ENCODE measurements around the gene PC.

Gene PC

DNA sequence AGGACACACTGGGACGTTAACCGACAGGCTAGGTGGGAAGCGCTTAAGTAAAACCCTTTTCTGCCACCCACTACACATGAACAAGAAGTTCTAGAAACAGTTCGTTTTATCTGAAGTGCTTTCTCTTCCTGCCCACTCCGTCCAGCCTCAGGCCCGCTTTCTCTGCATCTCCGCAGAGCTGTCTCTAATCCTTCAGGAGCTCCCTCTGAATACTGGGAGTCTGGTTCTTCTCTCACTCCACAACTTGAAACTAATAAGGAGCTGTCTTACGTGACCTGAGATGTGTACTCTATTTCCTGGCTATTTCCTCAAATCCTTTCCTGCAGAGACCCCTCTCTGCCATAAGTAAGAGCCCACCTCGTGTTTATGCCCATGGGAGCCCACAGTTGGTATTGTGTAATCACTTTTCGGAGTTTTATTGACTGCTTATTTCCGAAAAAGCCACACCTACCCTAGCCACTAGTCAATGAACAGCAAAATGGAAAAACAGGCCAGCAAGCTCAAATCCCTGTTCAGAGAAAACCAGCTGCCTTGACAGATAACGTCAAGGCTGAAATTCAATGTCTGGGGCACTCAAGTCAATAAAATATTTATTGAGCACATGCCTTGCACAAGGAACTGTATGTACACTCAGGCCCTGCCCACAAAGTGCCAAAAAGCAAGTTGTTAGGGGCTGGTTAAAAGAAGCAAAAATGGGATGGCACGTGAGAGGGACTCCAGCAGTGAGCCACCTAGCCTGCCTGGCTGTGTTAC is 4.9 kb downstream of the PC start:
- no peak for FAIRE-seq

DNA sequence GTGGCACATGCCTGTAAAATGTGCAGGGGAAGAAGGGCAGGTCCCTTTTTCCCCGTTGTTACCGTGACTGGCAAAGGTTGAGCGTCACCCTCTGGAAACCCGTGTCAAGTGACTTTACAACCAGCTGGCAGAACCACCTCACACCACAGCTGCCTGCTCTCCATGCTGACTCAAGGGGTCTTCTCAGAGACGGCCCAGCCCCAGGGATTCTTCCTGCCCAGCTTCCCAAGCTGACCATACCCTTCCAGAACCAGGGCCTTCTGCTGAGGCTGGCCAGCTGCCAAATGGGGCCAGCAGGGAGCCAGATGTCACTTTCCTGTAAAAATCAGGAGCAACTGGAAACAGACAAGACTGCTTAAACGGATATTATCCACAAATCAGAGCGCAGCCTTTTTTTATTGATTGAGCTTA is 6.3 kb downstream of the PC start:
- DNase-seq (ENCODE audit: low spot score) (no peak), FAIRE-seq (no peak)

More for the DNA sequence above, 4.9 kb downstream of the PC start:
- DNase-seq (ENCODE audit: low spot score): no peak

DNA sequence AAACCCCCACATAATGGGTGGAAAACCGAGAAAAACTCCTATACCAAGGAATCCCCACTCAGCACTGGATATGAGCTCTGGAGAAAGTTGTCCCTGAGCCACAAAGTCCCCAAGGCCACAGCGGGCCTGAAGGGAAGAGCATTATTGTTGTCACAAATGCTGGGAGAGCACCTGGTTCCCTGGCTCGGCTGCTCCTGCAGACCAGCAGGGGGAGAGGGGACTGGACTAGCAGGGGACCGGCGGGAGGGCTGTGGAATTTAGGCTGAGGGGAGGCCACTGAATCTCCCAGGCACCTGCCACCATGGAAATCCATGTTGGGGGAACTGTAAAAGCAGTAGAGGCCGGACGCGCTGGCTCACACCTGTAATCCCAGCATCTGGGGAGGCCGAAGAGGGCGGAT is 7.0 kb downstream of the PC start:
- FAIRE-seq (no peak), DNase-seq (ENCODE audit: low spot score) (no peak)

DNA sequence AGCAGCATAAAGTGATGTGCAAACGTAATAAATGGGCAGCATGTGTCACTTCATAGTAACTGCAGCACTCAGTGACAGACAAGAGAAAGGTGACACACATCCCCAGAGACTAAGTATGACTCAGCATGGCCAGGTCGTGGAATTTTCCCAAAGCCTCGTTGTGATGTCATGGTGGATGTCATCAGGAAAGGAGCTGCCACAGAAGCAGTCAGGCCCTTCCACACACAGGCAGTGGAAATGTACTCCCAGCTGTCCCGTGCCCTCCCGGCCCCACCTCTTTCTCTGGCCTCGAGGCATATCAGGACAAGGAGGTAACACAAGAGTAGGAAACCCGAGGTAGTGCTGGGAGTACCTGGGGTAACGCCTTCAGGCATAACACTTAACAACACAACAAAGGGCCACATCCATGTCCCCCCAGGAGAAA is 8.1 kb downstream of the PC start:
- peak; percentile 79 for DNase-seq (ENCODE audit: low spot score)
- peak; percentile 30 for FAIRE-seq

DNA sequence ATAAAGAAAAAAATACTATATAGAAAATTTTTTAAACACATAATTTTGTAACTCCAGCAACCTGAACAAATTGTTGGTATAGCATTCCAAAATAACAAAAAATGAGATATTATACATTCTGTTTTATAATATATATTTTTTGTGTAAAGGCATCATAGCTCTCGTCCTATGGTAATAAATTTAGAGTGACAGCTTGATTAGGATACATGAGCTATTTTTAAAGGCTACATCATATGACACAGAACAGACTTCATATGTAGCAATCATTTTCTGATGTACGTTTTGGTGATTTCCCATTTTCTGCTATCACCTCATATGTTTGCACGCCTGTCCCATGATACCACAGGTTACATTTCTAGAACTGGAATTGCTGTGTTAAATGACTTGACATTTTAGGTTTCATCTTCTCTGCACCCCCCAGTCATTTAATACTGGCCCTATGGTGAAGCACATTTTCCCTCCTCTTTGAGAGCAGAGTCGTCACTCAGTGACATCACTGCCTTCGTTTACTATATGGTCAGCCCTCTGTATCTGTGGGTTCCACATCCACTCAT is 19.5 kb downstream of the PC start:
- FAIRE-seq: no peak
- DNase-seq (ENCODE audit: low spot score): no peak

DNA sequence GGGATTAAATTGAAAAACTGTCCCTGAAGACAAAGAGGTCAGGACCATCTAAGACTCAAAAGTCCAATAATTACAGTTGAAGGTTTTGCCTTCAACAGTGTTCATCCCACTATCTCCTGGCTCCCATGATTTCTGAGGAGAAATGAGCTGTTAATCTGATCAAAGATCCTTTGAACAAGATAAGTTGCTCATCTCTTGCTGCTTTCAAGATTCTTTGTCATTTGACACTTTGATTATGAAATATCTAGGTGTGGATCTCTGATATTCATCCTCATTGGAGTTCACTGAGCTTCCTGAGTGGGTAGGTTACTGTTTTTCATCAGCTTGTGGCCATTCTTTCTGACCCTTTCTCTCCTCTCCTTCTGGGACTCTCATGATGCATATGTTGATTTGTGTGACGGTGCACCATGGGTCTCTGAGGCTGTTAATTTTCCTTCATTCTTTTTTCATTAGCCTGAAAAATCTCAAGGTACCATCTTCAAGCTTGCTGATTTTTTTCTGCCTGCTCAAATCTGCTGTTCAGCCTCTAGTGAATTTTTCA is 20.9 kb downstream of the PC start:
- no peak for FAIRE-seq

DNA sequence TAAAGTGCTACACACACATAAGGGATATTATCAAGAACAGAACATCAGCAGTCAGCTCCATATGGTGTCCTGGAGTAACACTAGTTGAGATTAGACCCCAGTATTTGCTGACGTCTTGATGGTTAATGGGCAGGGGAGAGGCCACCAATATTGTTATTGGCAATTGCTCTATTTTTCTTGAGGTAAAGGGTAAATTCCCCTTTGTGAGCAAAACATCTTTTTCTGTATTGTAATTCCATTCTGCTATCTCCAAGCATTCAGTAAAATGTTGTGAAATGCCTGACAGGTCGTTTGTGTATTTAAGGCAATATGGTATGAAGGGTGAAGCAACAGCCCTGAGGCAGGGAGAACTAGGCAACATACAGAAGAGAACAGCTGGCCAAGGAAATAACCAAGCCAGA is 21.9 kb downstream of the PC start:
- FAIRE-seq: no peak

More for the DNA sequence above, 20.9 kb downstream of the PC start:
- DNase-seq (ENCODE audit: low spot score): no peak

DNA sequence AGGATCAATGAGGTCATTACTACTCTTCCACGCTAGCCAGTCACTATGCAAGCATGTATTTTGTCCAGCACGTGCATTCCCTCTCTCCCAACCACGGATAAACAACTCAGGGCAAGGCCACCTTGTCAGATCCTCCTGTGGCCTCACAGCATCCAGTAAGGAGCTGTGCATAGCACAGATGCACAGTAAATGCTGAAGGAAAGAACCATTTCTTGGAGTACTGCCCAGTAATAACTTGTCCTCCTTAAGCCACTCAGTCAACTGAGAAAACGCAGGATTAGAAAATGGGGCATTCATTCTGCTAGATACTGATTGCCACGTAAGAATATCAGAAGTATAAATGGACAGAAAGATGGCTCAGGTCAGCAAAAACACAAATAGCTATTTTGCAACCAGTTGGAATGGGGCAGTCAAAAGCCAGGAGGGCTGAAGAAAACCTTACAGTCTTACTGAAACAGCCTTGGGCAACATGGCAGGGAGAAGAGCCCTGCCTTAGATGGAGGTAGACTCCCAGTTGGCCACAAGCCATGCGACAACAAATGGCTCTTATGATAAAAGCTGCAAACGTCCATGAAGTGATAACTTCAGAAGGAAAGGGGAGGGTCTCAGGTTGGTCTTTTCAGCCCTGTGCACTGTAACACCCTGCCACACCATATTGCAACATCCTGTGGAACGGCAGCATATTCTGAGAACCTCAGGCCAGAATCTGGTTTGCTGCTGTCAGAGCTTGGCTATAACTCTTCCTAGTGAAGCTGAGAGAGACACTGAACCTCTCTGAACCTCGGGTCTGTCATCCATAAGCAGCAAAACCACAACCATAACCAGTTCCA is 23.0 kb downstream of the PC start:
- DNase-seq (ENCODE audit: low spot score): no peak
- FAIRE-seq: no peak

More for the DNA sequence above, 21.9 kb downstream of the PC start:
- DNase-seq (ENCODE audit: low spot score): no peak

DNA sequence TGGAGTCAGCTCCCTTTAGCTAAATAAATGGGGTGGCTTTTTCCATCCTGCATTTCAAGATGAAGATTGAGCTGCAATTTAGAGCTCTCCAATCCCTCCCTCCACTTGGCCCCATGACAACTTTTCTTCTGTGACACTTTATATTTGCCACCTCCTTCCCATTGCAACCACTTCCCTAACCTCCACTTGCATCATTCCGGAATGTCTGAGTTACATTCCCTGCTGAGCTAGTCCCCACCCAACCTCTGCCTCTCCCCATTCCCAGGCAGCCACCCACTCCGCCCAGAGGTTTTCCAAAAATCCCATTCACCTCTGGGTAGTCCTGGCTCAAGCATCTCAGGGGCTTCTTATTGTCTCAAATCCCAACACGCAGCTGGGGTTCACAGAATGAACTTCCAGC is 24.7 kb downstream of the PC start:
- DNase-seq (ENCODE audit: low spot score) (peak; percentile 26), FAIRE-seq (no peak)

DNA sequence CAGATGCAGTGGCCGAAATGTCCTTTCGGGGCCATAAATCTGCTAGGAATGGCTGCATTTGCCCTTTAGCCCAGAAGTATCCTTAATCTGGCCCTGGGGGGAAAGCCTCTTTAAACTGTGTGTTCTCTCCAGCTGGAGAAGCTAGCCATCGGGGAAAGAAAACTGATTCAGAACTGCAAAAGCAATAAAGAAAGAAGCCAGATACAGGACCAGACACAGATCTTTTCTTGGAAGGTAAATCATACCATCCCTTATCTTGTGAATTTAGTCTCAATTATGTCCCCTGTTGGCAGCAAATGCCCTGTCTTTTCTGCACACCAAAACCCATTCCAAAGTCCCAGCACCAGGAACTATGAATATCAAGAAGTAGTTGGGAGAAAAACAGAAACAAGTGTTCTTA is 25.6 kb downstream of the PC start:
- DNase-seq (ENCODE audit: low spot score) (no peak), FAIRE-seq (no peak)

DNA sequence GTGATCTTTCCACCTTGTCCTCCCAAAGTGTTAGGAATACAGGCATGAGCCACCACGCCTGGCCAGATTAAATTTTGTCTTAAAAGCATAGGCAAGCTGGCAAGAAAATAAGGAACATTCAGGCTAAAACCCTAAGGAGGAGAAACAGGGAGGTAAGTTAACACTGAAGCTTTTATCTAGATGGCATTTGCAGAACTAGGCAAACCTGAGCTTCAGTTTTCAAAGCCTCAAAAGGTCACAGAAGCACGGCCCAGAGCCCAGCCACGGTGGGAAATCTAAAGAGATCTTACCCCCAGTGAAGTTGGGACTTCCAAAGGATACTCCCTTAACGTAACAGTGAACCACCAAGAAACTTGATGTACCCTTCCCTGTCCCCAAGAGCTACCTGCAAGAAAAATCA is 28.4 kb downstream of the PC start:
- no peak for FAIRE-seq

DNA sequence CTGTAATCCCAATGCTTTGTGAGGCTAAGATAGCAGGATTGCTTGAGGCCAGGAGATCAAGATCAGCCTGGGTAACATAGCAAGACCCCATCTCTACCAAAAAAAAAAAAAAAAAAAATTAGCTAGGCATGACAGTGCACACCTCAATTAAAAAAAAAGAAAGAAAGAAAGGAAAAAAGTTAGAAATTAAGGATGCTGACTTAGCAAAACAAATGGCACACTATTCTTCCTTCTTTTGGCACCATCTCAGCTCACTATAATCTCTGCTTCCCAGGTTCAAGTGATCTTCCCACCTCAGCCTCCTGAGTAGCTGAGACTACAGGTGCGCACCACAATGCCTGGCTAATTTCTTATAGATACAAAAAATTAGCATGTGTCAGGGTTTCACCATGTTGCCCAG is 33.9 kb downstream of the PC start:
- no peak for DNase-seq (ENCODE audit: low spot score)
- no peak for FAIRE-seq

More for the DNA sequence above, 28.4 kb downstream of the PC start:
- DNase-seq (ENCODE audit: low spot score): no peak

DNA sequence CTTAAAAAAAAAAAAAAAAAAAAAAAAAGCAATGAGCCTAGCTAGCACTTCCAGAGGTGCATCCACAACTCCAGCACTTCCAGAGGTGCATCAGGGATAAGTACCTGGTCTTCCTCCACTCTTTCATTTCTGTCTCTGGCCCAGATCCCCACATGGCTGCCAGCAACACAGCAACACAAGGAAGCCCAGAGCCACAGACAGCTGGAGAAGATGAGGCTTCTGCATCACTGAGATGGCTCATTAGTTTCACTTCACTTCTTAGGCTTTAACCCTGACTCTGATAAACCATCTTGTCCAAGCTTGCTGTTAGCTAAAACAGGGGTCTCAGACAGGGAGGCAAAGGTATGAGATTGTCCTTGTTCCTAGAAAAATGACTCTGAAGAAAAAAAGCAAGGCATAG is 35.6 kb downstream of the PC start:
- DNase-seq (ENCODE audit: low spot score) (no peak), FAIRE-seq (no peak)

DNA sequence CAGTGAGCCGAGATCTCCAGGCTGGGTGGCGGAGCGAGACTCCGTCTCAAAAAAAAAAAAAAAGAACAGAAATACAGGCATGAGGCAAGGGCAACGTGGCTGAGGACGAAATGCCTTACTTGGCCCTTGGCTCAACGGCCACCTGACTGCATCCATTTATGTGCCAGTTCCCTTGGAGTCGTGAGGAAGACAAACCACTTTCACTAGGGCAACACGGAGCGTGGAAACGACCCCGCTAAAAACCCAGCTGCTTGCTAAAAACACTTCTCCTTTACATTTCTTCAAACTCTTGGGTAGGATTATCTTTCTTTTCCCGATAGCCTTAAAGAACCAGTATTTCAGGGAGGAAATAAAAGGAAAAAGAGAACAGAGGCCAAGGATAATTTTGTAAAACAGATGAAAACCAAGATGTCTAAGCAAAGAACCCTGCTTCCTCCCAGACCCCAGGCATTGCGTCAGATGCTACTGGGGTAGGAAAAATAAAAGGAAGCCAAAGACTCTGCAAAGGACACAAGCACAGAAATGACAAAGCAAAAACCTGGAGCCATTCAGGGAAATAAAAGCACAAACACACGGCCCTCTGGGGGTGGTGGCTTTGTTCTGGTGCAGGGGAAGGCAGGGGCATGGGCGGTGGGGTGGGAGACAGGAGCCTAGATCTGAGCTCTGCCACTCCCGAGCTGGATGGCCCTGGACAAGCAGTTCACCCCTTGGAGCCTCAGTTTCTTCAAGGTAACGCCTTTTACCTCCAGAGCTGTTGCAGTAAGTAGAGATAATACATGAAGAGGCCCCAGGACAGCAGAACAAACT is 37.0 kb downstream of the PC start:
- no peak for DNase-seq (ENCODE audit: low spot score)
- FAIRE-seq: no peak

DNA sequence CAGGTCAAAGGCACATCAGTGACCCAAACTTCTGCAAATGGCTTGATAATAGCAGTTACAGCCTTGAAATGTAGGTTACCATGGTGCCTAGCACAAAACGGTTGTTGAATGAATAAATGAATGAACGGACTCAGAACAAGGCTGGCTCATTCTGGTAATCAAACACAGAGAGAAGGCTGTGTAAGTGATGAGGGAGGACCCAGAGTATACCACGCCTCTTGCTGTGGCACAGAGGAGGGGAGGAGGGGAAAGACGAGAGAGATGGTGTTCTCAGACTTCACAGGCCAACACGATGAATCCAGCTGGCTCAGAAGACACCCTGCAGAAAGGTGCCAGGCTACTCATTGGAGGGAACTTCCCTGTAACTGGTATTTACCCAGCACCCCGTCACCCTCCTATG is 38.3 kb downstream of the PC start:
- DNase-seq (ENCODE audit: low spot score) (no peak), FAIRE-seq (no peak)

DNA sequence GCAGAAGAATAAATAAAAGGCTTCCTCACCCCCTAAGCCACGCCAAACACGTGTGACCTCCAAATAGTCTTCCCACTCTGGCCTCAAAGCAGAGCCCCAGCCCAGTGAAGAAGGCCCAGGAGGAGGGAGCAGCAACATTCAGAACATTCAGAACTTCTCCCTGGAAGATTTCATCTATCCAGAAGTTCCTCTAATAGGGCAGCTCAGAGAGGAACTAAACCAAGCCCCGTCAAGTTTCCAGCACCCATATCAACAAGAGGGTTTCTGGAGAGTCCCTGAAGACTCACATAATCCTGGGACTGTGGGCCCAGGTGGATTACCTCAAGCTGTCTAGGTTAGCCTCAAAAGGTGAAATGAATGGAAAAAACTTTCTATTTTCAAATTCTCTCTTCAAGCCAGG is 39.4 kb downstream of the PC start:
- no peak for DNase-seq (ENCODE audit: low spot score)
- FAIRE-seq: no peak

DNA sequence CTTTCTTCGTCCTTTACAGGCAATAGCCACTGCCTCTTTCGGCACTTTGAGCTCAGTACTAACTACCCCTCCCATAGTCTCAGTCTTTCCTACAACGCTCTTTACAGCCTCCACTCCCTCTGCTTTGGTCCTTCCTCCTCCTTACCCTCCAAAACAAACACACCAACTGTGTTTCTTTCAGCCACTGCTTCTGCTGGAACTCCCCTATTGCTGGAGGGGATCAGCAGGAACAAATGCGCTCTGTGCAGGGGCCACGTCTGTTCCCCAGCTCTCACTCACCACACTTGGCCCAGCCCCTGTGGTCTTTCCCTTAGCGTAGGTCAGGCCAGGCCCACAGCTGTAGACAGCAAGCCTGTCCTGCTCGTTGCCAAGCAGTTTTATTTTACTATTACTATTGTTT is 42.3 kb downstream of the PC start:
- no peak for FAIRE-seq
- no peak for DNase-seq (ENCODE audit: low spot score)

DNA sequence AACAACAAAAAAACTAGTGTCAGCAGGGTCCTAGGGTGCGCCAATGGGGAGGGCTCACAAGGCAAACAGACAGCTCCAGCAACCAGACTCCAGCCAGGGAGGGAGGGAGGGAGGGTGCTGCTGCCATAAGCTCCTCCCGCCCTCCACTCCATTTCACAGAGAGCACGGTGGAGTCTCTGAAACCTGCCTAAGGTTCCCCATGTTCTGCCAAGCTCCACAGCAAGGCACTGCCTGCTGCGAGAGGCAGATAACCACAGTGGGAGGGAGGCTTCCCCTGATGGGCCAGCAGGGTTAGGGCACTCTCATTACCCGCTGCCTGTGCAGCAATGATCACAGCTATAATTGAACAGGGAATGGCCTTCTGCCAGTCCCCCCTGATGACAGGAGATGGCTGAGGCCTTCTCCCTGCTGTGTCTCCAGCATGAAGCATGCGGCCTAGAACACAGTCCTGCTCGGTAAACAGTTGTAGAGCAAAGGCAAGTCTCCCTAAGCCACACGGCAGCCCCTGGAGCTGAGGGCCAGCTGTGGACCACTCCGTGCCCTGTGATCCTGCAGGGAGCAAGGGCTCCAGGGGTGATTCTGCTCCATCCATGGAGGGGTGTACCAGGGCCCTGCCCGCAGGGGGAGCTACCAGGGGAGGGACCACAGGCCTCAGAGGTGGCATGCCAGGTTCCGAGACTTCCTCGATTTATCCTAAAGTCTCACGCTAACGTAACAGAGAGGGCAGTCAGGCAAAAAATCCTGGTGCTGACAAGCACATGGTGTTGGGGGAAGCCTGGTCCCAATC is 42.9 kb downstream of the PC start:
- FAIRE-seq (no peak), DNase-seq (ENCODE audit: low spot score) (no peak)

DNA sequence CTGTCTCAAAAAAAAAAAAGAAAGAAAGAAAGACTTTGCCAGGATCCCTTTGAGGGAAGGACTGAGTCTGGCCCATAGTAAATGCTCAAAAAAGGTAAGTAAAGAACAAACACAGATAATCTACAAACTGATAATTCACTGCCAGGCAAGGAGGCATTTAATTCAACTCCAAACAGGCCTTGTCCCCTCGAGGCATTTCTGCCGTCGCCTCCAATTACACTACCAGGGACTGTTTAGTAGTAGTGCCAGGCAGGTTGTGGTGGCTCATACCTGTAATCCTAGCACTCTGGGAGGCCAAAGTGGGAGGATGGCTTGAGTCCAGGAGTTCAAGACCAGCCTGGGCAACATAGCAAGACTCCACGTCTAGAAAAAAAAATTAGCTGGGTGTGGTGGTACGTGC is 43.7 kb downstream of the PC start:
- DNase-seq (ENCODE audit: low spot score) (no peak), FAIRE-seq (no peak)

DNA sequence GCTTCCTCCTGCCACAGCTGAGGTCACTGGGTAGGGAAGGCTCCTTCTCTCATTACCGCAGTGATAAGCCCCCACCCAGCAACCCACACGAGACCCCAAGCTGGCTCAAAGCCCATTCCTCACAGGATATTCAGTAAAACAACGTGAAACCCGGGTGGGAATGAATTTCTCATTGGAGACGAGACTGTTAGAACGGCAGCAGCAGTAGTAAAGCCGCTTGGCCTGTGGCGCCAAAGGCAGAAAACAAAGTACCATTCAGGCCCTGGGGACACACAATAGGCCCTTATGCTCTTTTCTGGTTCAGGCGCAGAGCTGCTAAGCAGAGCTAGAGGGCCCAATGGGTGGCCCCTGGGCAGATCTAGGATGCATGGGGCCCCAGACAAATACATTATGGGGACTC is 45.3 kb downstream of the PC start:
- DNase-seq (ENCODE audit: low spot score) (no peak), FAIRE-seq (no peak)

DNA sequence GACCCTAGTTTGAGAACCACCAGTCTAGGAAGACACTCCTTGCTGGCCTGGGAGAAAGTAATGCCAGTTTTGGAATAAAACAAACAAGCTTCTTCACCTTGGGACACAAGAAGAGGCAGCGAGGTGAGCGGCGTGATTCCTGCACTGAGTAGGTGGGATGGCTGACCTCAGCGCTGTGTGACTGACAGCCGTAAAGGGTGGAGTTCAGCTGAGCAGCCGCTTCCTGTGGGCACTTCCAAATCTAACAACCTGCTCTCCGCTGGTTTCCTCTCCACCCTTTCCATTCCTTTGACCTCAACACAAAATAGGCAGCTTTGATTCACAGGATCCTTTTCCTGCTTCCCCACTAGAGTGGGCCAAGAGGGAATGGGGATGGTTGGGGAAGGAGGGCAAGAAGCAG is 45.8 kb downstream of the PC start:
- DNase-seq (ENCODE audit: low spot score) (no peak), FAIRE-seq (no peak)
